Measurements from ENCODE around the gene RBM20.

GRCh38 chr10:110746254-110746826 lies 102.2 kb downstream of the RBM20 start:
- TF ChIP-seq BHLHE40 (IDR thresholded peaks at IDR 0.05; ENCODE audit: borderline replicate concordance in 1 of 2, low read depth in 2 of 2, low read length in 1 of 2), result no peak
- TF ChIP-seq EP300 (IDR thresholded peaks at IDR 0.05; ENCODE audit: borderline replicate concordance in 1 of 2, control insufficient read depth in 1 of 2, low read depth in 2 of 2, low read length in 2 of 2), result no peak

Data from GM12878 (cell line).